GM21381 (cell line): ENCODE results near the gene TAMALIN.
A peak's percentile ranks its signal among the peaks of the same experiment; 100 is the strongest.

Experiments used
- ATAC-seq: cut with Tn5 transposase; IDR thresholded peaks from one replicate; pipeline ENCODE4 v1.9.1; 2021; ENCODE audit warnings: mild to moderate bottlenecking, moderate library complexity; ENCODE audit not compliant: unreplicated experiment

The TAMALIN gene

GRCh38 chr12:51980809-51981127, 26.0 kb upstream of the TAMALIN start:
- ATAC-seq, result no peak

DNA sequence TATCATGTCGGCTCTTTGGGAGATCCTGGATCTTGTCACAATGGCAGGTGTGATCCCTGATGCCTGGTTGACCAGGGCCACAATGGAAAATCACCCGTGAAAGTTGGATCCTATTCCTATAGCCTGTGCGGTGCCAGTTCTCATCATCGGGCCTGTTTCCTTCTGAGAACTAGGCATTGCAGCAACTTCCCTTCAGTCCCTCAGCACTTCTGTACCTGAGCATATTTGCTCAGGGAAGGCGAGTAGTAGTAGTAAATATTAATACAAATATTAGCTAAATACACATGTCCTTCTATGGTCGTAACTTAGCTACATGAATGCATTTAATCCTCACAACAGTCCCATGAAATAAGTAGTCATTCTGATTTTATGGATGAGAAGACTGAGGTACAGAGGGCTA, 22.1 kb upstream of the TAMALIN start:
- ATAC-seq, result no peak

DNA sequence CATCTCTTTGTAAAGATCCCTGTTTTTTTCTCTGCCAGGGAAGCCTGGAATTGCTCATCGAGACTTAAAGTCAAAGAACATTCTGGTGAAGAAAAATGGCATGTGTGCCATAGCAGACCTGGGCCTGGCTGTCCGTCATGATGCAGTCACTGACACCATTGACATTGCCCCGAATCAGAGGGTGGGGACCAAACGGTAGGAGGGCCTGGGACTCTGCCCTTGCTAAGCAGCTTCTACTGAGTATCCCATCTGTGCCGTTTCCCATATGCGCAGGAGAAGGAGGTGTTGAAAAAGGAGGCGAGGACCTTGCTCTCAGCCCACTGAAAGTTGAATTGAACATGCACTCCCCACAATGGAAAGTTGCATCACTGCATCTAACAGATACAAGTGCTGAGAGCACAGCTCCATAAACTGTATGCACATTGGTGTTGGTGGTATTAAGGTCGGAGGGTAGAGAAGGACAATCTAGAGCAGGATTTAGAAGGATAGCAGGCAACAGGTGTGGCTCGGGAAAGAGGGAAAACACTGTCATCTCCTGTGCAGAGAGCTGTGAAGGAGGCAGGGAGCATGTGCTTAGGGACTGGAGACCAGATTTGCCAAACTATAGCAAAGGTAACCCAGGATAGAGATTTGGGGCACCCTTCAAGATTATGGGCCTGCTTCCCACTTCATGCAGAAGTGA, 21.5 kb upstream of the TAMALIN start:
- ATAC-seq, result no peak

- no peak for ATAC-seq
Observed at GRCh38 chr12:51986834-51987233, 19.9 kb upstream of the TAMALIN start.

GRCh38 chr12:51992246-51992645, 14.5 kb upstream of the TAMALIN start:
- ATAC-seq, result no peak

DNA sequence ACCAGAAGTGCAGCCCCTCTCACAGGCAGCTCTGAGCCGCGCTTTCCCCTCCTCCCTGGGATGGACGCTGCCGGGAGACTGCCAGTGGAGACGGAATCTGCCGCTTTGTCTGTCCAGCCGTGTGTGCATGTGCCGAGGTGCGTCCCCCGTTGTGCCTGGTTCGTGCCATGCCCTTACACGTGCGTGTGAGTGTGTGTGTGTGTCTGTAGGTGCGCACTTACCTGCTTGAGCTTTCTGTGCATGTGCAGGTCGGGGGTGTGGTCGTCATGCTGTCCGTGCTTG, 12.3 kb upstream of the TAMALIN start:
- no peak for ATAC-seq

DNA sequence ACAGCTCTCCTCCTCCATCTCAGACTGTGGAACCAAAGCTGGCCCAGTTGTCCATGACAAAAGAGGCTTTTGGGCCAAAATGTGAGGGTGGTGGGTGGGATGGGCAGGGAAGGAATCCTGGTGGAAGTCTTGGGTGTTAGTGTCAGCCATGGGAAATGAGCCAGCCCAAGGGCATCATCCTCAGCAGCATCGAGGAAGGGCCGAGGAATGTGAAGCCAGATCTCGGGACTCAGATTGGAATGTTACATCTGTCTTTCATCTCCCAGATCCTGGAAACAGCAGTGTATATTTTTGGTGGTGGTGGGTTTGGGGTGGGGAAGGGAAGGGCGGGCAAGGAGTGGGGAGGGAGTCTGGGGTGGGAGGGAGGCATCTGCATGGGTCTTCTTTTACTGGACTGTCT, 11.8 kb upstream of the TAMALIN start:
- ATAC-seq, result no peak

DNA sequence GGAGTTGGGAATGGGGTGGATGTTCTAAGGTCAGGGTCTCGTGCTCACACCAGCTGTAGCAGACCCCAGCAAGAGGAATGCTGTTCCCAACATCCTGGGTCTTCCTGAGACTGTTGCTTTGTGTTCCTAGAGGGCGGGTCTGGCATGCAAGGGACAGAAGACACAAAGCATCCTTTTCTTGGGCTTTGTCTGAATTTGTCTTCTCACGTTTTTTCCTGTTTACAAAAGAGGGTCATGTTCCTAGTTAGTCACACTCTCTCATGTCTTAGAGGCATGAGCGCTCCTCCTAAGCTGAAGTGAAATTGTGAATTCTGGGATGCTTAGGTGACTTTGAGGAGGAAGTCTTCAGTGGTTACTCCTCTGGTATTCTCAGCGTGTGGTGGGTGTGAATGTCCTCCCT, 9.6 kb upstream of the TAMALIN start:
- ATAC-seq, result no peak

DNA sequence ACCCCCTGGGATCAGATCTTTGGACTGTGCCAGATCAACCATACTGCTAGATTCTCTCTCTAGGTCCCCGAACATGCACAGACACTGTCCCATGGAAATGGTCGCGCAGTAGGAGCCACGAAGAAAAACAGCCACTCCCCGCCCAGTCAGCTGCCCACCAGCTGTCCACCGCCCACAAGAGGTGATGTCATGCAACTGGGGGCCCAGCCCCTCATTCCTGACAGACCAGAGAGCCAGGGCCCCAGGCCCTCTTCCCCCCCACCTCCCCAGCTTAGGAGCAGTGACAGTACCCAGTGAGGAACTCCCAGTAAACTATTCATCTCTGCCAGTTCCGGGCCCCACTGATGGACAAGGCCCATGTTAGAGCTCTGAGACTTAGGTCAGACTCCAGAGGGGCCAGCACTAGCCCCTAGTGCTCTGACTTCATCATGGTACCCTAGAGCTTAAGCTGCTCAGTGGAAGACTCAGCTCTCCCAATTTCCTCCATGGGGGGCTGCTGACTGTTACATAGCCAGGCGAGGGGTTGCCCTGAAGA, 3.7 kb upstream of the TAMALIN start:
- ATAC-seq, result no peak

GRCh38 chr12:52003591-52003990, 3.2 kb upstream of the TAMALIN start:
- ATAC-seq, result no peak

- ATAC-seq, result no peak
Observed at GRCh38 chr12:52004042-52004648, 2.6 kb upstream of the TAMALIN start.

DNA sequence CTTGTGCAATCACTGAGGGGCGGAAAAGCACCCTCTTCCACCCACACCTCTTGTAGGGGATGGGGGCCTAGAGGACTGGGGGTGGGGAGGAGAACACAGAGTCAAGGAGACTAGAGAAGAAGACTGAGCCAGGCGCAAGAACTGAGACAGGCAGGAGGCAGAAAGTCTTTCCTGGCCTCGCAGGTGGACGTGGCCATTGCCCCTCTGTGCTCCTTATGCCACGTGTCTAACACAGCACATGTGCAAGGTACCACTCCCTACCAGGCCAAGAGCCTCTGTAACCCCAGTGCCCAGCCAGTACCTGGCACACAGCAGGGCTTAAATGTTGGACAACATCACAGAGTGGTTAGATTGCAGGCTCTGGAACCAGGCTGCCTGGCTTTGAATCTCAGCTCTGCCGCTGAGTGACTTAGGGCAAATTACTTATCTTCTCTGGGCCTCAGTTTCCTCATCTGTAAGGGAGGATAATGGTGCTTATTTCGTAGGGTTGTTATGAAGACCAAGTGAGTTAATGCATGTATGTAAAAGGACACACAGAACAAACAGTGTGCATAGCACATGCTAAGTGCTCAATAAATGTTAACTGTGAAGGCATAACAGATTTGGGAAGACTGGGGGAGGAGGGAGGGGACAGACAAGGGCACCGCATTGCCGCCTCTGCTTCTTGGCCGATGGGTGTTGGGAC, 1.4 kb upstream of the TAMALIN start:
- ATAC-seq, result no peak

GRCh38 chr12:52005903-52006703, 643 bp upstream of the TAMALIN start:
- peak; percentile 74 for ATAC-seq

DNA sequence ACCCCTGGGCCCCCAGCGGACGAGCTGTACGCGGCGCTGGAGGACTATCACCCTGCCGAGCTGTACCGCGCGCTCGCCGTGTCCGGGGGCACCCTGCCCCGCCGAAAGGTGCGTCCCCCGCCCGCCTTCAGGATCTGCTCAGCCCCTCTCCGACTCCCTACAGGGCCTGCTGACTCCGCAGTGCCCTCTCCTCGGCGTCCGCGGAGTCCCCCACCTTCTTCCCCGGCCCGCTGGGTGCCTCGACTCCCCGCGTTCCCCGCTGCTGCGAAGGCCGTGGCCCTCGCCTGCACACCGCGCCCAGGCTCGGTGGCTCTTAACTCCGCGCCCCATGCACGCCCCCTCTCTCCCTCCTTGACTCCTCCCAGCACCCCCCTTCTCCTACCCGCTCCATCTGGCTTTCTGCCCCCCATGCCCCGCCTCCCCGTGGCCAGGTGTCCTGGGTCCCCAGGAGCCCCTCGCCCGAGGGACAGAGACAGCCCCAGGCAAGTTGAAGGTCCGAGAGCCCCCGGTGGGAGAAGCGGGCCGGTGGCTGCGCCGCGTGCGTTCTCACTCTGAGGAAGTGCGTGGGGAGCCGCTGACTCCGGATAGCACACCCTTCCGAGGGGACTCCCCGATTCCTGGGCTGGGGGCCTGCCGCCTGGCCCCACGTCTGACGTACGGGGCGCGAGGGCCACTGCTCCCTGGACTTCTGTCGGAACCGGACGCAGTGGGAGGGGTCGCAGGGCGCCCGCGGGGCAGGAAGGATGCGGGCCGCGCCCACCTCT, 594 bp downstream of the TAMALIN start:
- ATAC-seq, result no peak

DNA sequence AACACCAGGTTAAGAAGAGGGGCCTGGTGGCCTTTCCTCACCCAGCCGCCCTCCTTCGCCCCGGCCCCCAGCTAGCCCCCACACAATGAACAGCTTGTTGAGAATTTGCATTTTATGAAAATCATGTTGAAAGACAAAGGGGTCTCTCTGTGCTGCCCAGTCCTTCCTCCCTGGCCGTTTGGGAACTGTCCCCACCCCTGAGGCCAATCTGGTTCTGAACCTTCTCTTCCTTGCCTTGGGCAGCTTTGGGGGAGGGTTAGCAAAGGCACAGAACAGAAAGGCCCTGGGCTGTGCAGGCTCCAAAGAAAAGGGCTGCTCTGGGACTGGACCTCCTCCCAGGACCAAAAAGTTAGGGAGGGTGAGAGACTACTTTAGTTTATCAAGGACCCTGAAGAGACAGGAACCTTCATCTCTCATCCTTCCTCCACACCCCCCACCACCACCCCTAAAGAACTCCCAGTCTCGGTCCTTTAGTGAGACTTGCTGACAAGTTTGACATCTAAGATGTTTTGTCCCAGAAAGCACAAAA, 1.3 kb downstream of the TAMALIN start:
- ATAC-seq, result no peak

DNA sequence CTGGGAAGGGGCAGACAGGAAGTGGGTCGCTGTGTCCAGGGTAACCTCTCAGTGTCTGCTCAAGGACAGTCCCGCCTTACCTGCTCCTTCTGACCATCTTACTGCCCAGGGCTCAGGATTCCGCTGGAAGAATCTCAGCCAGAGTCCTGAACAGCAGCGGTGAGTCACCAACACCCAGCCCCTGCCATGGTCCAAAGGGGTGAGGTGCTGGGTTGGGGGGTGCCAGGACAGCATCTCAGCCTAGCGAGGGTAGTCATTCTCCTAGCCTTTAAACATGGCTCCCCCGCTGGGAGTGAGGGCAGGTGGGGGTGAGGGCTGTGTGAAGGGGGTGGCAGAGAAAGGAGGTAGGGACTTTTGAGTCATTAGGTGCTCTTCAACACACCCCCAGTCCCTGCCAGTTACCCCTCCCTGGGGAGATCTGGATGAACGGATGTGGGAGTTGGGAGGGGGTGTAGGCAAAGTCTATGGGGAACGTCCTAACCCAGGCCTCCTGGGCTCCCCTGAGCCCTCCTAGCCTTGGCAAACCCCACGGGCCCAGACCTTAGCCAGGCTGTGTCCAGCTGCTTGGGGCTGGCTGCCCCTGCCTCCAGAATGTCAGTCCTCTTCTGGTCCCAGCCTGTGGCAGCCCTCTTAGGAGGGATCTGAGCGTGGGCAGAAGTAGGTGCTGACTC, 2.5 kb downstream of the TAMALIN start:
- no peak for ATAC-seq

DNA sequence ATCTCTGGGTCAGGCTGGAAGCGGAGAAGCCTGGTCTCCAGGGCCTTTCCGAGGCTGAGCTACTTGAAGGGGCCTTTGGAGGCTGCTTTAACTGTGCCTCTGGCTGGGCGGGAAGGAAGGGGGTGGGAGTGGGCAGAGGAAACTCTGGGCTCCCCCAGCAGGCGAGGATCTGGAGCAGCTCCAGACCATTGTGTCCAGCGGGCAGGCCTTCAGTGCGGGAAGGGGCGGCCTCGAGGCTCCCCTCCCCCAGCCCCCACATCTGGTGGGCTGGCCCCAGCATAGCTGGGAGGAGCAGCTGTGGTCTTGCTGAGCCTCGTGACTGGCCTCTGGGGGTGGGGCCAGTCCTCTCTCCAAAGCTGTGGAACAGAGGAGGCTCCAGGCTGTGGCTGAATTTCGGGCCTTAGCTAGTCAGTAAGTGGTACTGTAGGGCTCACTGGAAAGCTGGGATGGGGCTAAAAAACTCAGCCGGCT, 3.4 kb downstream of the TAMALIN start:
- ATAC-seq, result no peak

DNA sequence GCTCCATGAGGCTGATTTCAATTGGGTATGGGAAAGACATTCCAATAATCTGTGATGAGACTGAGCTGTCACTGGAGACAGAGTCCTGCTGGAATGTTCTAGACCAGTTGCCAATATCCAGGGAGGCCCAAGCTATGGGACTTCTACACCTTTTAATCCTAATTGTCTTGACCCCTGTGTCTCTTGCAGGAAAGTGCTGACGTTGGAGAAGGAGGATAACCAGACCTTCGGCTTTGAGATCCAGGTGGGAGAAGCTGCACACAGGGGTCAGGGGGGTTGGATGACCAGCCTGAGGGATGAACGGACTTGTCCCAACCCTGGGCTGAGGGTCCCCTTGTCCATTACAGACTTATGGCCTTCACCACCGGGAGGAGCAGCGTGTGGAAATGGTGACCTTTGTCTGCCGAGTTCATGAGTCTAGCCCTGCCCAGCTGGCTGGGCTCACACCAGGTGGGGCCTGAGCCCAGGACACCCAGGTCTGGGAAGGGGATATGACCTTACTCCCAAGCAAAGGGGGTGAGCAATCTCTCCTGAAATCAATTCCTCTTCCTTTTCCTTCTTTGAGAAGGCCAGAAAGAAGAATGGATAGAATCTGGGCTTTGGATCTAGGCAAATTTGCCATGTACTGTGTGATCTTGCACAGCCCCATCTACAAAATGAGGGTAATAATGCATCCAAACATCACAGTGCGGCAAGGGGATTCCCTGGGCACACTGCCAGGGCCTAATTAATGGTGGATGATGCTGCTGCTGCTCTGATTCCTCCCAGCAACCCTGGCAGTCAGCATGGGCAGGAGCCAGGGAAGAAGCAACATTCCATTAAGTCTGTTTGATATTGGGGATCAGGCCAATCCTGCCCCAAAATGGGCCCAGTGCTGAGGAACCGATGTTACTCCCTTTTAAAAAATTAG, 4.2 kb downstream of the TAMALIN start:
- ATAC-seq, result no peak

DNA sequence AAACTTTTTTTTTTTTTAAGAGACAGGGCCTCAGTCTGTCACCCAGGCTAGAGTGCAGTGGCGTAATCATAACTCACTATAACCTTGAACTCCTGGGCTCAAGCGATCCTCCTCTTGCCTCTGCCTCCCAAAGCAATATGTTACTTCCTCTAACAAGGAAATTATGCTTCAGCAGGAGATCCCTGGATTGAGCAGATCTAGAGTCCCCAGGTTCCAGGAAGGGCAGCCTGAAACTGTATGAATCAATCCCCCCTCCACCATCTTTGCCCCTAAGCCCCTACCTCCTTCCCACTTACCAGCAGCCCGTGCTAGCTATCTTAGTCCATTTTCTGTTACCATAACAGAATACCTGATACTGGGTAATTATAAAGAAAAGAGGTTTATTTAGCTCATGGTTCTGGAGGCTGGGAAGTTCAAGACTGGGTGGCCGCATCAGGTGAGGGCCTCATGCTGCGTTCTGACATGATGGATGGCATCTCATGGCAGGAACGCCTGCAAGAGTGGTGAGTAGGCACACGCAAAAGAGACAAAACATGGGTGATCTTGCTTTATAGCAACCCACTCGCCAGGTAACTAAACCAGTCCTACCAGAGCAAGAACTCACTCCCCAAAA, 5.0 kb downstream of the TAMALIN start:
- ATAC-seq, result no peak
